Measurements from ENCODE around the gene APOE. TPM values are rescaled to one million over a fixed set of nuclear protein-coding genes. Genes with fewer than 3 reads are reported as not detected.

The APOE gene
- total and polyA plus RNA-seq, 8 donors = 3.1 to 379 (median 17.2) TPM

DNA sequence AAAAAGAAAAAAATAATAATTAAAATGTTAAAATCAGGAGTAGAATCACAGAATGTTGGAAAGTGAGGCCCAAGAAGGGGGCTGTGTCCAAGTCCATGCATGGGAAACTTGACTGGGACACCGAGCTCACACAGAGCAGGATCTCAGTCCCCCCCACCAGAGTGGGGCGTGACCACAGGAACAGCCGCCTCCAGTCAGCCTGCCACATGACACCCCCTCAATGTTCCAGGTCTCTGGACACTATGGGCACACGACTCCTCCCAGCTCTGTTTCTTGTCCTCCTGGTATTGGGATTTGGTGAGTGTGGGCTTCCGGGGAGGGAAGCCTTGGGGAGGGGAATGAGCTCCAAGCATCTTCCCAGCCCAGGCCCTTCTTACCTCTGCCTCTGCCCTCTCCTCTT, 42.6 kb downstream of the APOE start:
- H3K36me3 ChIP-seq = no peaks in the 10 kb centered on the region
- no peak overlapping the region for H3K27ac ChIP-seq
- TF ChIP-seq, protein P1, sequence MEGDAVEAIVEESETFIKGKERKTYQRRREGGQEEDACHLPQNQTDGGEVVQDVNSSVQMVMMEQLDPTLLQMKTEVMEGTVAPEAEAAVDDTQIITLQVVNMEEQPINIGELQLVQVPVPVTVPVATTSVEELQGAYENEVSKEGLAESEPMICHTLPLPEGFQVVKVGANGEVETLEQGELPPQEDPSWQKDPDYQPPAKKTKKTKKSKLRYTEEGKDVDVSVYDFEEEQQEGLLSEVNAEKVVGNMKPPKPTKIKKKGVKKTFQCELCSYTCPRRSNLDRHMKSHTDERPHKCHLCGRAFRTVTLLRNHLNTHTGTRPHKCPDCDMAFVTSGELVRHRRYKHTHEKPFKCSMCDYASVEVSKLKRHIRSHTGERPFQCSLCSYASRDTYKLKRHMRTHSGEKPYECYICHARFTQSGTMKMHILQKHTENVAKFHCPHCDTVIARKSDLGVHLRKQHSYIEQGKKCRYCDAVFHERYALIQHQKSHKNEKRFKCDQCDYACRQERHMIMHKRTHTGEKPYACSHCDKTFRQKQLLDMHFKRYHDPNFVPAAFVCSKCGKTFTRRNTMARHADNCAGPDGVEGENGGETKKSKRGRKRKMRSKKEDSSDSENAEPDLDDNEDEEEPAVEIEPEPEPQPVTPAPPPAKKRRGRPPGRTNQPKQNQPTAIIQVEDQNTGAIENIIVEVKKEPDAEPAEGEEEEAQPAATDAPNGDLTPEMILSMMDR (IDR thresholded peaks at IDR 0.05) = no peak
- no peaks in the 10 kb centered on the region for H3K9me3 ChIP-seq
- no peak for FAIRE-seq
- no peaks in the 10 kb centered on the region for H3K27me3 ChIP-seq
- intact Hi-C loops (cut with DNase I) = loop anchor here in 1 of 3 donors (5.0 kb wide), 1 partner anchor 41 kb away; the partner anchor contains the start of gene APOE
- DNase-seq = no peak
- peaks cover 0 to 9% (median 4%) of the 10 kb centered on the region in 3 donors for H3K4me1 ChIP-seq
- WGBS, 2 donors = 84 to 87% methylated on average over 5 of the region's 5 CpGs
- no peak overlapping the region for H3K4me3 ChIP-seq
- no peak for ATAC-seq

DNA sequence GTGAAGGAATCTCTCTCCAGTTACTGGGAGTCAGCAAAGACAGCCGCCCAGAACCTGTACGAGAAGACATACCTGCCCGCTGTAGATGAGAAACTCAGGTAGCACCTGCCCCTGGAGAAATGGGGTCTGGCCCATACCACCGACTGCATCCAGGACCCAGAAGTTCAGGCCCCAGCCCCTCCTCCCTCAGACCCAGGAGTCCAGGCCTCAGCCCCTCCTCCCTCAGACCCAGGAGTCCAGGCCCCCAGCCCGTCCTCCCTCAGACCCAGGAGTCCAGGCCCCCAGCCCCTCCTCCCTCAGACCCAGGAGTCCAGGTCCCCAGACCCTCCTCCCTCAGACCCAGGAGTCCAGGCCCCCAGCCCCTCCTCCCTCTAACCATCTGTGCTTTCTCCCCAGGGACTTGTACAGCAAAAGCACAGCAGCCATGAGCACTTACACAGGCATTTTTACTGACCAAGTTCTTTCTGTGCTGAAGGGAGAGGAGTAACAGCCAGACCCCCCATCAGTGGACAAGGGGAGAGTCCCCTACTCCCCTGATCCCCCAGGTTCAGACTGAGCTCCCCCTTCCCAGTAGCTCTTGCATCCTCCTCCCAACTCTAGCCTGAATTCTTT, 43.3 kb downstream of the APOE start:
- Histone ChIP-seq H3K4me1 (peaks cover 4 to 9% (median 6%) of the 10 kb centered on the region in 3 donors), H3K27ac (no peak overlapping the region), H3K4me3 (no peak overlapping the region), H3K9me3 (no peaks in the 10 kb centered on the region), H3K36me3 (no peaks in the 10 kb centered on the region), H3K27me3 (no peaks in the 10 kb centered on the region)
- no peak for DNase-seq
- FAIRE-seq = no peak
- intact Hi-C loops (cut with DNase I) = loop anchor here in 1 of 3 donors (5.0 kb wide), 1 partner anchor 42 kb away; the partner anchor contains the start of gene APOE
- TF ChIP-seq, protein P1 (IDR thresholded peaks at IDR 0.05) = no peak
- 78 to 88% methylated on average over 4 to 5 of the region's 5 CpGs for WGBS, 2 donors
- no peak for ATAC-seq

DNA sequence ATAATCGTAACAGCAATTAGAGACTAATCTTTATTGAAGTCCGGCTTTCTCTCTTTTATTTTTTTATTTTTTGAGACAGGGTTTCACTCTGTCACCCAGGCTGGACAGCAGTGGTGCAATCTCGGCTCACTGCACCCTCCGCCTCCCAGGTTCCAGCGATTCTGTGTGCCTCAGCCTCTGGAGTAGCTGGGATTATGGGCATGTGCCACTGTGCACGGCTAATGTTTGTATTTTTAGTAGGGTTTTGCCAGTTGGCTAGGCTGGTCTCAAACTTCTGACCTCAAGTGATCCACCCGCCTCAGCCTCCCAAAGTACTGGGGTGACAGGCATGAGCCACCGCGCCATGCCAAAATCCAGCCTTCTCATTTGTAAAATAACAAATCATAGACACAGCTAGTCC, 44.0 kb downstream of the APOE start:
- intact Hi-C loops (cut with DNase I) = loop anchor here in 1 of 3 donors (5.0 kb wide), 1 partner anchor 42 kb away; the partner anchor contains the start of gene APOE
- DNase-seq (no peak), ATAC-seq (no peak), FAIRE-seq (no peak)
- Histone ChIP-seq H3K36me3 (no peaks in the 10 kb centered on the region), H3K9me3 (no peaks in the 10 kb centered on the region), H3K27me3 (no peaks in the 10 kb centered on the region), H3K4me1 (peaks cover 4 to 9% (median 9%) of the 10 kb centered on the region in 3 donors), H3K27ac (no peak overlapping the region), H3K4me3 (no peak overlapping the region)
- 76 to 87% methylated on average over 9 of the region's 9 CpGs for WGBS, 2 donors
- TF ChIP-seq, protein P1 (IDR thresholded peaks at IDR 0.05) = no peak

DNA sequence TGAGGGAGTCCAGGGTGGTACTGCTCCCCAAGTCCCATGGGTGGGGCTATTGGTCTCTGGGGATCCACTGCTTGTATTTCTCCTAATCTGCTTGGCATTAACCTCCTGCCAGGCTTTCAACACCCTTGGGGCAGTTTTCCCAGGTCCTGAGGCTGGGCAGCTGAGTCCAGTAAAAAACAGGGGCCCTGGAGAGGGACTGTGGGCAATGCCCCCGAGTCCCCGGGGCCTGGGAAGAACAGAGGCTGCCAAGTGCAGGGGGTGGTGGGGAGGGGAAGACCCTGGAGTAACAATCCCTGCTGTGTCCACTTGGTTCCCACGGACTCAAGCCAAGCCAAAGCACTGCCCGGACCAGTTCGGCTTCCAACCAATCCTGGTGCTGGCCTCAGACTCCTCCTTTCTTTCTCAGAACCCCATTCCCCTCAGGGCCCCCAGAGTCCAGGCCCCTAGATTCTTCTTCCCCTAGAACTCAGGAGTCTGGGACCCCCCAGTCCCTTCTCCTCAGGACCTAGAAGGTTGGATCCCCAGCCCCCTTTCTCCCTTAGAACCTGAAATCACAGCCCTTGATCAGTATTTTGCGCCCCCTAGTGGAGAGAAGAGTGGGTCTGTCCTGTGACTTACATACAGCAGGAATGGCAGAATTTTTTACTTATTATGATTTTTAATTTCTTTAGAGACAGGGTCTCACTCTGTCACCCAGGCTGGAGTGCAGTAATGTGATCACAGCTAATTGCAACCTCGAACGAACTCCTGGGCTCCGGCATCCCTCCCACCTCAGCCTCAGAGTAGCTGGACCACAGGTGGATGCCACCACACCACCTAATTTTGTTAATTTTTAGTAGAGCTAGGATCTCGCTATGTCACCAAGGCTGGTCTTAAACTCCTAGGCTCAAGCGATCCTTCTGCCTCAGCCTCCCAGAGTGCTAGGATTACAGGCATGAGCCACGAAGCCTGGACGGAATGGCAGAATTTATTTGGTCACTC, 45.9 kb downstream of the APOE start:
- FAIRE-seq (no peak), ATAC-seq (peak in 3 of 4 donors; percentile 21 to 43 (median 38)), DNase-seq (peak in 4 of 6 donors; percentile 57 to 68 (median 67))
- Histone ChIP-seq H3K4me3 (no peak overlapping the region), H3K27ac (peak overlapping the region in 2 of 4 donors; percentile 33 to 34), H3K27me3 (no peaks in the 10 kb centered on the region), H3K4me1 (peaks cover 9 to 14% (median 9%) of the 10 kb centered on the region in 3 donors), H3K36me3 (no peaks in the 10 kb centered on the region), H3K9me3 (no peaks in the 10 kb centered on the region)
- TF ChIP-seq, protein P1 (IDR thresholded peaks at IDR 0.05) = peak; percentile 76 to 87 (median 85)
- intact Hi-C loops (cut with DNase I) = loop anchor here in 1 of 3 donors (5.0 kb wide), 1 partner anchor 49 kb away; no protein-coding TSS in a partner anchor
- 24 to 26% methylated on average over 13 of the region's 13 CpGs for WGBS, 2 donors

Data from pancreas (tissue), 10 donors.